ENCODE data around the gene SLC9A4.

SLC9A4 gene

GRCh38 chr2:102473020-102473419 lies at the start of gene SLC9A4:
SLC9A4 (plus strand) TSS chr2:102473226; CDS start chr2:102473760, 534 bp downstream.
- DNase-seq: peak; percentile 82

GRCh38 chr2:102423368-102423767 lies 49.7 kb upstream of the SLC9A4 start:
- DNase-seq: no peak

GRCh38 chr2:102424754-102425153 lies 48.3 kb upstream of the SLC9A4 start:
- no peak for DNase-seq

- no peak for DNase-seq
Measured at GRCh38 chr2:102425441-102426132, 47.4 kb upstream of the SLC9A4 start.

- no peak for DNase-seq
Measured at GRCh38 chr2:102427249-102427648, 45.8 kb upstream of the SLC9A4 start.

- no peak for DNase-seq
Measured at GRCh38 chr2:102428573-102428972, 44.5 kb upstream of the SLC9A4 start.

GRCh38 chr2:102432386-102432785 lies 40.6 kb upstream of the SLC9A4 start:
- no peak for DNase-seq

GRCh38 chr2:102433973-102434654 lies 38.9 kb upstream of the SLC9A4 start:
- DNase-seq: no peak

GRCh38 chr2:102434655-102435381 lies 38.2 kb upstream of the SLC9A4 start:
- DNase-seq: no peak

GRCh38 chr2:102435741-102436140 lies 37.3 kb upstream of the SLC9A4 start:
- DNase-seq: no peak

- DNase-seq: peak; percentile 67
Measured at GRCh38 chr2:102436323-102436722, 36.7 kb upstream of the SLC9A4 start.

GRCh38 chr2:102437122-102437521 lies 35.9 kb upstream of the SLC9A4 start:
- DNase-seq: no peak

- no peak for DNase-seq
Measured at GRCh38 chr2:102438111-102438510, 34.9 kb upstream of the SLC9A4 start.

- DNase-seq: no peak
Measured at GRCh38 chr2:102438578-102438977, 34.4 kb upstream of the SLC9A4 start.

GRCh38 chr2:102439065-102439695 lies 33.8 kb upstream of the SLC9A4 start:
- no peak for DNase-seq

GRCh38 chr2:102442967-102443828 lies 29.8 kb upstream of the SLC9A4 start:
- peak; percentile 71 for DNase-seq

- DNase-seq: no peak
Measured at GRCh38 chr2:102444233-102444632, 28.8 kb upstream of the SLC9A4 start.

GRCh38 chr2:102446936-102447335 lies 26.1 kb upstream of the SLC9A4 start:
- DNase-seq: no peak

GRCh38 chr2:102449370-102449974 lies 23.6 kb upstream of the SLC9A4 start:
- DNase-seq: peak; percentile 85

- no peak for DNase-seq
Measured at GRCh38 chr2:102451968-102452367, 21.1 kb upstream of the SLC9A4 start.

- DNase-seq: no peak
Measured at GRCh38 chr2:102453501-102453900, 19.5 kb upstream of the SLC9A4 start.
